ENCODE results near the gene CASP10.
"Not testable (repeated sequence)": the region's sequence is repeated elsewhere in the genome, so short reads cannot be mapped to it uniquely, and the experiment has no call there.

The CASP10 gene

DNA sequence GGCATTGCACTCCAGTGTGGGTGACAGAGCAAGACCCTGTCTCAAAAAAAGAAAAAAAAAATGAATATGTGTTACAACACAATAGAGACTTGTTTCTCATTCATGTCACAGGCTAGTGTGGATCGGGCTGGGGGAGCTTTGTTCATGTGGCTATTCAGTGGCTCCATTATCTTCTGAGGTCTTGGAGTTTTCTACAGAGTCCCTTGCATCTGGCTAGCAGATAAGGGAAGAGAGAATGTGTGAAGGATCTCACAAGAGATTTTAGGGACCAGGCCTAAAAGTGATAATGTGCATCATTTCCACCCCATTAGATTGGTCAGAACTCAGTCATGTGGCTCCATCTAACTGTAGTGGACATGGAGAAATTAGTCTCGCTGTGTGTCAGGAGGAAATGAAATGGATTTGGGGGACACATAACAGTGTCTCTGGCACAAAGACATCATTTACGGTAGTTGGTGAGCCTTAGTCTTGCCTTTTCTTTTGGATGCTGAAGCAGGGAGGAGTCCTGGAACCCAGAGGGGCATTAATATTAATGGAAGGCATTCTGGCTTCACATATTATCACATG is 32.4 kb upstream of the CASP10 start:
- Mint-ChIP-seq H3K27me3 (ENCODE audit: low read depth) (no peaks in the 10 kb centered on the region), H3K9me3 (no peaks in the 10 kb centered on the region), H3K4me3 (no peak overlapping the region), H3K27ac (no peak overlapping the region), H3K4me1 (ENCODE audit: low read depth) (peaks cover 16% of the 10 kb centered on the region), H3K36me3 (ENCODE audit: low read depth) (peaks cover 54% of the 10 kb centered on the region)
- DNase-seq (ENCODE audit: low spot score), result no peak

DNA sequence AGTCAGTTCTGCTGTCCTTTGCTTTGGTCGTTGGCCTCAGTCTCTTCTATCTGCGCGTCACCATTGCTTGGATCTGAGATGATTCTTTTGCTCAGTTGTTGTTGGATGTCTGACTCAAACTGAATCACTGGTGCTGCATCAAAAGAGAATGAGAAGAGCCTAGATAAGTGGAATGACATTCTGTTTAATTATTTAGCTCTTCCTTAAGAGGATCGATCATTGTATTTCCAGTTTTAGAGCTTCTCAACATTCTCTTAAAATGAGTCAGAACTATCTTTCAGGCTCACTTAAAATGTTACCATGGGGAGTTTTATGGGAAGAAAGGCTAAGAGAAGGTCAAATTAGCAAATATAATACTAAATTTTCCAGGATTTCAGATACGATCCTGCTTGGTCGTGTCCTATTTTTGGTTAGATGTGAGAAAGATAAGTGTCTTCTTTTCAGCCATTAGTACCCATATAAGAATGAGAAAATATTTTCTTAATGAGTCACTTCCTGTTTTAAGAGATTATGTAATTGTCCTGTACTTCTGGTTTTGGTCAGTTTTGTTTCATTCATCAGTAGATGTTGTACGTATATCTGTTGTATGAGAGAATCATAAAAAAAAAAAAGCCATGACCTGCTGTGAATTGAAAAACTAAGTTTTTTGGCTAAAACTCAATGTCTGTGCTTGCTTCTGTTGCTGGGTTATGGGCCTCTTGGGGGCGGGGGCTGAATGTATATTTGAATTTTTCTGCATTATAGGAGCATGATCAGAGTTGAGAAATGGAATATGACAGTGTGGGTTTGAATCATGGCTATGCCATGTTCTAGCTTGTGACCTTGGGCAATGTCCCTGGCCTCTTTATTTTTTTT is 31.6 kb upstream of the CASP10 start:
- DNase-seq (ENCODE audit: low spot score), result no peak

DNA sequence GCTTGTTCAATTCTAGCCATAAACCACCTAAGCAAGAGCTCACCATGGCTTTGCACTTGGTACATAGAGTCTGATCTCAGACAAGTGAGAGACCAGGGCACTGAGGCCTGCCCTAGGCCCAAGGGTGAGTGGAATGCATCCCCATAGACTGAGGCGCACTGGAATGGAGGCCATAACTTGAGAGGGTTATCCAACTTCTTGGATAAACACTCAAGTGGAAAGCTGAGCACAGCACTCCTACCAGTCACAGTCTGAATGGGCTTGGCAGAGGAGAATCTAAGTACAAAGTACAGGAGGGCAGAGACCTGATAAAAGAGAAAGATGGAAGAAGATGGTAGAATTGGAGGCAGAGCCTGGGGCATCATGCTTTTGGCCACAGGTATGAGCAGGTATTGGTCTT is 30.4 kb upstream of the CASP10 start:
- H3K27me3 Mint-ChIP-seq (ENCODE audit: low read depth), result no peaks in the 10 kb centered on the region
- H3K4me3 Mint-ChIP-seq, result no peak overlapping the region
- peaks cover 53% of the 10 kb centered on the region for H3K36me3 Mint-ChIP-seq (ENCODE audit: low read depth)
- H3K4me1 Mint-ChIP-seq (ENCODE audit: low read depth), result peaks cover 16% of the 10 kb centered on the region
- DNase-seq (ENCODE audit: low spot score), result no peak
- H3K27ac Mint-ChIP-seq, result no peak overlapping the region
- H3K9me3 Mint-ChIP-seq, result no peaks in the 10 kb centered on the region

More for the DNA sequence above, 31.6 kb upstream of the CASP10 start:
- Mint-ChIP-seq H3K27ac (peak overlapping the region; percentile 62), H3K36me3 (ENCODE audit: low read depth) (peaks cover 55% of the 10 kb centered on the region), H3K4me3 (no peak overlapping the region), H3K4me1 (ENCODE audit: low read depth) (peaks cover 16% of the 10 kb centered on the region), H3K9me3 (no peaks in the 10 kb centered on the region), H3K27me3 (ENCODE audit: low read depth) (no peaks in the 10 kb centered on the region)

- no peaks in the 10 kb centered on the region for H3K27me3 Mint-ChIP-seq (ENCODE audit: low read depth)
- H3K9me3 Mint-ChIP-seq, result no peaks in the 10 kb centered on the region
- H3K4me1 Mint-ChIP-seq (ENCODE audit: low read depth), result peaks cover 21% of the 10 kb centered on the region
- no peak overlapping the region for H3K27ac Mint-ChIP-seq
- H3K36me3 Mint-ChIP-seq (ENCODE audit: low read depth), result peaks cover 57% of the 10 kb centered on the region
- no peak overlapping the region for H3K4me3 Mint-ChIP-seq
- DNase-seq (ENCODE audit: low spot score), result no peak
Observed at GRCh38 chr2:201152999-201153815, 29.7 kb upstream of the CASP10 start.

- Mint-ChIP-seq H3K4me1 (ENCODE audit: low read depth) (peaks cover 22% of the 10 kb centered on the region), H3K36me3 (ENCODE audit: low read depth) (peaks cover 49% of the 10 kb centered on the region)
Observed at GRCh38 chr2:201154615-201155399, 28.1 kb upstream of the CASP10 start.

GRCh38 chr2:201156036-201156435 is 26.9 kb upstream of the CASP10 start:
- H3K27me3 Mint-ChIP-seq (ENCODE audit: low read depth), result no peaks in the 10 kb centered on the region
- H3K27ac Mint-ChIP-seq, result no peak overlapping the region
- DNase-seq (ENCODE audit: low spot score), result no peak
- no peaks in the 10 kb centered on the region for H3K9me3 Mint-ChIP-seq
- H3K36me3 Mint-ChIP-seq (ENCODE audit: low read depth), result peaks cover 50% of the 10 kb centered on the region
- peaks cover 15% of the 10 kb centered on the region for H3K4me1 Mint-ChIP-seq (ENCODE audit: low read depth)
- no peak overlapping the region for H3K4me3 Mint-ChIP-seq

More at GRCh38 chr2:201154615-201155399, 28.1 kb upstream of the CASP10 start:
- Mint-ChIP-seq H3K9me3 (no peaks in the 10 kb centered on the region), H3K27me3 (ENCODE audit: low read depth) (no peaks in the 10 kb centered on the region), H3K27ac (peak overlapping the region; percentile 7), H3K4me3 (no peak overlapping the region)
- DNase-seq (ENCODE audit: low spot score), result no peak

GRCh38 chr2:201156640-201157039 is 26.3 kb upstream of the CASP10 start:
- Mint-ChIP-seq H3K9me3 (no peaks in the 10 kb centered on the region), H3K4me3 (no peak overlapping the region), H3K36me3 (ENCODE audit: low read depth) (peaks cover 44% of the 10 kb centered on the region), H3K4me1 (ENCODE audit: low read depth) (peaks cover 9% of the 10 kb centered on the region), H3K27ac (no peak overlapping the region), H3K27me3 (ENCODE audit: low read depth) (no peaks in the 10 kb centered on the region)
- no peak for DNase-seq (ENCODE audit: low spot score)

GRCh38 chr2:201157694-201158093 is 25.2 kb upstream of the CASP10 start:
- DNase-seq (ENCODE audit: low spot score), result no peak
- Mint-ChIP-seq H3K4me1 (ENCODE audit: low read depth) (peaks cover 9% of the 10 kb centered on the region), H3K4me3 (no peak overlapping the region), H3K36me3 (ENCODE audit: low read depth) (peaks cover 46% of the 10 kb centered on the region), H3K27me3 (ENCODE audit: low read depth) (no peaks in the 10 kb centered on the region), H3K9me3 (no peaks in the 10 kb centered on the region), H3K27ac (peak overlapping the region; percentile 77)

DNA sequence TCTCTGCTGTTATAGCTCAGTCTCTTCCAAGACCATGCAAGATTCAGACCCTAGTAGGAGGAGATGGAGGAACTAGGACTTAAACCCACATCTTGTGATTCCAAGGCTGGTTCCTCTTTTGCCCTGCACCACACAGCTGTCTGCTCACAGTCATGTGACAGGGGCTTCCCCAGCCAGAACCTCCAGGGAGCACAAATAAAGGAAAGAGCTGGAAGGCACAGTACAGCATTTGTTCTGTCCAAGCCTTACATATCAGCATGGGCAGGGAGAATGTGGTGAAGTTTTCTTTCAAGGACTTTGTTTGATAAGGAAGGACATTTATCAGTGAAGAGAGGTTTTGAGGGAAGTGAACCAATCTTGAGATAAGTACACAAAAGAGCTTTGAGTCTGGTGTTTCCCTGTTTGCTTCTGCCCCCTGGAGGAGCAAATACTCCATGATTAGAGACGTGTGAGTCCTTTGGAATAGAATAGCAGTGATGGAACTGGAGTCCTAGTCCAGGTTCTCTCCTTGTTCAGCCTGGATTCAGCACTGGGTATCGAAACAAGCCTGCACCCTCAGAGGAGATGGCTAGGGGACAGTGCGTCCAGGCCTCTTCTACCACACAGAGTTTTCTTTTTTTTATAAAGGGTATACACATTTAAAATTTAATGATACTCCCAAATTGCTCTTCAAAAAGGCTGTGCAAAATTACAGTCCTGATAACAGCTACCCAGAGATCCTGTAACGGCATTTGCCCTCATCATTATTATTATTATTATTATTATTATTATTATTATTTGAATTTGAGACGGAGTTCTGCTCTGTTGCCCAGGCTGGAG is 24.6 kb upstream of the CASP10 start:
- Mint-ChIP-seq H3K9me3 (no peaks in the 10 kb centered on the region), H3K4me3 (no peak overlapping the region), H3K27me3 (ENCODE audit: low read depth) (no peaks in the 10 kb centered on the region), H3K4me1 (ENCODE audit: low read depth) (peaks cover 9% of the 10 kb centered on the region), H3K27ac (peak overlapping the region; percentile 77), H3K36me3 (ENCODE audit: low read depth) (peaks cover 50% of the 10 kb centered on the region)
- peak; percentile 35 for DNase-seq (ENCODE audit: low spot score)

GRCh38 chr2:201164166-201164565 is 18.8 kb upstream of the CASP10 start:
- Mint-ChIP-seq H3K27ac (no peak overlapping the region), H3K4me3 (no peak overlapping the region), H3K27me3 (ENCODE audit: low read depth) (peaks cover 6% of the 10 kb centered on the region), H3K4me1 (ENCODE audit: low read depth) (no peaks in the 10 kb centered on the region), H3K9me3 (no peaks in the 10 kb centered on the region), H3K36me3 (ENCODE audit: low read depth) (peaks cover 62% of the 10 kb centered on the region)
- no peak for DNase-seq (ENCODE audit: low spot score)

GRCh38 chr2:201167546-201167945 is 15.4 kb upstream of the CASP10 start:
- H3K4me1 Mint-ChIP-seq (ENCODE audit: low read depth), result no peaks in the 10 kb centered on the region
- H3K27me3 Mint-ChIP-seq (ENCODE audit: low read depth), result peaks cover 14% of the 10 kb centered on the region
- peaks cover 43% of the 10 kb centered on the region for H3K36me3 Mint-ChIP-seq (ENCODE audit: low read depth)
- no peak for DNase-seq (ENCODE audit: low spot score)
- no peak overlapping the region for H3K27ac Mint-ChIP-seq
- no peaks in the 10 kb centered on the region for H3K9me3 Mint-ChIP-seq
- no peak overlapping the region for H3K4me3 Mint-ChIP-seq

GRCh38 chr2:201168496-201168895 is 14.4 kb upstream of the CASP10 start:
- peaks cover 34% of the 10 kb centered on the region for H3K36me3 Mint-ChIP-seq (ENCODE audit: low read depth)
- not testable (repeated sequence) for H3K4me3 Mint-ChIP-seq; H3K9me3 Mint-ChIP-seq; H3K4me1 Mint-ChIP-seq (ENCODE audit: low read depth); DNase-seq (ENCODE audit: low spot score); H3K27ac Mint-ChIP-seq
- peaks cover 14% of the 10 kb centered on the region for H3K27me3 Mint-ChIP-seq (ENCODE audit: low read depth)
